ENCODE data around the gene TMEM54.

The TMEM54 gene

DNA sequence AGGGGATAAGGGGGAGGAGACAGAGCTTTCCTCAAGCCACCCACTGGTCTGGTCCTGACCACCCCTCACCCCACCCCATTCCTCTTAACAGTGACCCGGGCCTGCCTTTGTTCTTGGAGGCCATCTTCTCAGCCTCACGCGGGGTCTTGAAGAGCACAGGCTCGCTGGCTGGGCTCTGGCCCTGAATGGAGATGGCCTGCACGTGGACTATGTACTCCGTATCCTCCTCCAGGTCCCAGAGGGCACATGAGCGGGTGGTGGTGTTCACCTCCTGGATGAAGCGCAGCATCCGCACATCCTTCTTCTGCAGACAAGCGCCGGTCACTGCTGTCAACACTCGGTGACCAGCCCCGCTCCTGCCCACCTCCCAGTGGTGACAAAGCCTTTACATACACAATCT, 33.1 kb downstream of the TMEM54 start:
- DNase-seq (ENCODE audit: low read depth) = no peak
- H3K4me3 ChIP-seq (replicated peaks; ENCODE audit: low read depth, low read length) = no peak overlapping the region
- TF ChIP-seq CTCF (IDR thresholded peaks at IDR 0.05; ENCODE audit: low read length, missing control alignments) = no peak

DNA sequence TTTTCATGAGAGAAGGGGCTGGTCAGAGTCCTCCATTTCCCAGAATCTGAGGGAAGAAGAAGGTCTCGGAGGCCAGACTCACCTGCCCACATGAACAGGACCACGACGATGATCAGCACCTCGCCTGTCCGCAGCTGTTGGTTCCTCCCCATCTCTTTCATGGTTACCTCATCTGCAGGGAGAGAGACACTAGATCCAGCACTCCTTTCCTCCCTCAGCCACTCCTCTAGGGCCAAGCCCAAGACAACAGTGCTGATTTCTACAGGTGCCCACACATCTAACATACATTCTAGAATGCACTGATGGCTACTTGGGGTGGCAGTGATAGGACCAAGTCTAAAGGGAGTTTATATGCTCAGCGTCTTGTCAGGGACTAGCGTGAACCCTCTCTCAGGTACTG, 33.5 kb downstream of the TMEM54 start:
- TF ChIP-seq CTCF (IDR thresholded peaks at IDR 0.05; ENCODE audit: low read length, missing control alignments) = no peak
- H3K4me3 ChIP-seq (replicated peaks; ENCODE audit: low read depth, low read length) = no peak overlapping the region
- no peak for DNase-seq (ENCODE audit: low read depth)

DNA sequence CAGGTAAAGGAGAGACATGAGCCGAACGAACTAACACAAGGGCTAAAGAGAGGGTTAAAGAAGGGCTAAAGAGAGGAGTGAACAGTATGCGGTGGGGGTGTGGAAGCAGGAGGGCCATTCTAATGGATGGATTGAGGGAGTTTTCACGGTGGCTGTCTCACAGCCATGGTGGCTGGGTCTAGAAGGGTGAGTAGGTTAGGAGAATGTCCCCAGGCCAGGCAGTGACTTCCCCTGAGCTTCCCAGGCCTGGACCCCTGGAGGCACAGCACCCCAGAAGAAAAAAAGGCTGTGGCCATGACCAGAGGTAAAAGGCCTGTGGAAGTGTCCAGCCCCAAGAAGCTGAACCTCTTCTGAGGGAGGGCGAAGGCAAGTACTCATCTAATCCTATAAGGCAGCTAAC, 34.0 kb downstream of the TMEM54 start:
- no peak for TF ChIP-seq CTCF (IDR thresholded peaks at IDR 0.05; ENCODE audit: low read length, missing control alignments)
- H3K4me3 ChIP-seq (replicated peaks; ENCODE audit: low read depth, low read length) = no peak overlapping the region
- no peak for DNase-seq (ENCODE audit: low read depth)

DNA sequence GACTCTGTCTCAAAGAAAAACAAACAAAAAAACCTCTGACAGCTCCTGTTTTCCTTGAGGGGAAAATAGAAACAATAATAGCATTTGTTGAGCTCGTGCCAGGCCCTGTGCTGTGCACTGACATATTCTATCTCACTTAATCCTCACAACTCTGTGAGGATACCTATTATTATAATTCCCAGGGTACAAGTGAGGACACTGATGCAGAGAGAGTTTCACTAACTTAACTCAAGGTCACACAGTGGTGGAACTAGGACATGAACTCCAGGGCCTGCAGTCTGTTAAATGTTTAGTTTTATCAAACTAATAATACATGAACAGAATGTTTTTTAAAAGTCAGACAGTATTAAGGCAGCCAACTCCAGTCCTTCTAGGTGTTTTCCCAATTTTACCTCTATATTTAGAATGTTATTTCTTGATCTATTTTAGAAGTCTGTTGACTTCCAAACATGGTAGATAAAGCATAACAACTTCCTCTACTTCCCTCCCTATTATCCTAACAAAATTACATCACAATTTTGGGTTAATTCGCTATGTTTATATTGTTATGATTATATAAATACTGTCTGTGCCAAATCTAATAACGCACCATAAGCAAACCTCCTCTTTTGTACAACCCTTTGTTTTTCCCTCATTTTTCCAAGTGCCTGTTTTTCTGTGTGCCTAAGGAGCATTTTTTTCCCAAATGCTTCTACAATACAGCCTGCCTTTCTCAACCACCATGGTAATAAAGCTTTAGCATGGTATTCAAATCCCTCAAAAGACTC, 35.4 kb downstream of the TMEM54 start:
- no peak for TF ChIP-seq CTCF (IDR thresholded peaks at IDR 0.05; ENCODE audit: low read length, missing control alignments)
- H3K4me3 ChIP-seq (replicated peaks; ENCODE audit: low read depth, low read length) = no peak overlapping the region
- no peak for DNase-seq (ENCODE audit: low read depth)

- no peak for TF ChIP-seq CTCF (IDR thresholded peaks at IDR 0.05; ENCODE audit: low read length, missing control alignments)
Observed at GRCh38 chr1:32864375-32865019, 36.7 kb downstream of the TMEM54 start.

DNA sequence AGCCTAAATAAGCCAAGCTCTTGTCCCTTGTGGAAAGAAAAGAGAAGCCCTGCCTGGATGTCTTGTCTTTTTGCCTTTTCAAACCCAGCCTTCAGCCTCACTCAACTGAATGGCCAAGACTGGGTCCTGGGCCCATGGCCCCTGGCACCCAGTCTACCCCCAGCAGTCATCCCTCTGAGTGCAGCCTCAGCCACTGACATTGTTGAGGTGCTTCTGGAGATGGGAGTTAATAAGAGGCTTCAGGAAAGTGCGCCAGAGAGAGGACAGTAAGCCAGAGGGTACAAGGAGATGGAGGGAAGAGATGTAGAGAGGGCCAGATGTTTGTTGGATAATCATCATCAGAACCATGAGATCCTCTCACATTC, 37.3 kb downstream of the TMEM54 start:
- no peak for DNase-seq (ENCODE audit: low read depth)
- H3K4me3 ChIP-seq (replicated peaks; ENCODE audit: low read depth, low read length) = no peak overlapping the region
- TF ChIP-seq CTCF (IDR thresholded peaks at IDR 0.05; ENCODE audit: low read length, missing control alignments) = no peak

More at GRCh38 chr1:32864375-32865019, 36.7 kb downstream of the TMEM54 start:
- DNase-seq (ENCODE audit: low read depth) = no peak
- no peak overlapping the region for H3K4me3 ChIP-seq (replicated peaks; ENCODE audit: low read depth, low read length)
